GM18499 (cell line): ENCODE results near the gene FHL2.
"Not testable (repeated sequence)": the region's sequence is repeated elsewhere in the genome, so short reads cannot be mapped to it uniquely, and the experiment has no call there.

Experiments
- ATAC-seq: cut with Tn5 transposase; IDR thresholded peaks from one replicate; pipeline ENCODE4 v1.9.1; 2021; ENCODE audit warnings: moderate number of reproducible peaks; ENCODE audit not compliant: insufficient read depth, unreplicated experiment

FHL2 gene

GRCh38 chr2:105424836-105425235 is 26.0 kb upstream of the FHL2 start:
- ATAC-seq, result not testable (repeated sequence)

GRCh38 chr2:105422801-105423200 is 23.9 kb upstream of the FHL2 start:
- ATAC-seq, result no peak

- ATAC-seq, result no peak
Observed at GRCh38 chr2:105421053-105421452, 22.2 kb upstream of the FHL2 start.

- no peak for ATAC-seq
Observed at GRCh38 chr2:105418522-105418921, 19.7 kb upstream of the FHL2 start.

- ATAC-seq, result no peak
Observed at GRCh38 chr2:105417857-105418436, 19.1 kb upstream of the FHL2 start.

- ATAC-seq, result no peak
Observed at GRCh38 chr2:105416156-105416555, 17.3 kb upstream of the FHL2 start.

- no peak for ATAC-seq
Observed at GRCh38 chr2:105415007-105415406, 16.2 kb upstream of the FHL2 start.

GRCh38 chr2:105413206-105413605 is 14.4 kb upstream of the FHL2 start:
- no peak for ATAC-seq

- no peak for ATAC-seq
Observed at GRCh38 chr2:105412584-105412983, 13.7 kb upstream of the FHL2 start.

GRCh38 chr2:105411720-105412407 is 13.0 kb upstream of the FHL2 start:
- no peak for ATAC-seq

- ATAC-seq, result no peak
Observed at GRCh38 chr2:105410554-105410953, 11.7 kb upstream of the FHL2 start.

GRCh38 chr2:105409717-105410116 is 10.9 kb upstream of the FHL2 start:
- ATAC-seq, result no peak

- ATAC-seq, result no peak
Observed at GRCh38 chr2:105407946-105408743, 9.3 kb upstream of the FHL2 start.

GRCh38 chr2:105406221-105406620 is 7.4 kb upstream of the FHL2 start:
- no peak for ATAC-seq

GRCh38 chr2:105405291-105405690 is 6.4 kb upstream of the FHL2 start:
- ATAC-seq, result no peak

GRCh38 chr2:105404736-105405135 is 5.9 kb upstream of the FHL2 start:
- ATAC-seq, result no peak

GRCh38 chr2:105403783-105404698 is 5.2 kb upstream of the FHL2 start:
- ATAC-seq, result no peak

- ATAC-seq, result no peak
Observed at GRCh38 chr2:105403241-105403782, 4.5 kb upstream of the FHL2 start.

- ATAC-seq, result no peak
Observed at GRCh38 chr2:105402809-105403208, 4.0 kb upstream of the FHL2 start.

GRCh38 chr2:105401867-105402266 is 3.0 kb upstream of the FHL2 start:
- ATAC-seq, result no peak
